ENCODE results near the gene WDR77. TPM values are rescaled to one million over a fixed set of nuclear protein-coding genes. Genes with fewer than 3 reads are reported as not detected.

The WDR77 gene
- total RNA-seq, 1 experiment from 2014 or later, result 64.5 TPM

DNA sequence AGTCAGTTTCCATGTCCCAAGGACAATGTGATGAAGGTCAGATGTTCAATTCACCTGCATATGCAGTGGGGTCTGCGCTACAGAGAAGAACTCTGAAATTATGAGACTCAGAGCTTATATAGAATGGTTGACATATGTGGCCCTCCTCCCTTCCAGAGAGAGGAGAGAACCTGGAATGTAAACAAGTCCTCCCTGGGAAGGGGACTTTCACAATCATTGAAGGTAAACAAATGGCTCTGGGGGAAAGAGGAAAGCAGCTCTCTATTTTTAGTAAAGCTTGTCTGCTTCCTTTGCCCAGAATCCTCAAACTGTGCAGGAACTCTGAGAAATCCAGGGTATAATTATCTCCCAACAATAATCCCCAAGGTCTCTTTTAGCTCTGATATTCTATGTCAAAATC lies 31.3 kb downstream of the WDR77 start:
- CTCF ChIA-PET, result interaction anchor here (1.4 kb wide), 1 partner anchor 18 kb away, joined by 4 read pairs; no protein-coding TSS in a partner anchor
- DNase-seq (ENCODE audit: low spot score), result no peak
- peaks cover 9% of the 10 kb centered on the region for H3K4me1 Mint-ChIP-seq
- no peak overlapping the region for H3K4me3 Mint-ChIP-seq
- no peaks in the 10 kb centered on the region for H3K9me3 Mint-ChIP-seq
- no peak overlapping the region for H3K27ac Mint-ChIP-seq
- H3K27me3 Mint-ChIP-seq (ENCODE audit: low read depth), result no peaks in the 10 kb centered on the region; the same call in 1 of the 2 replicates
- H3K36me3 Mint-ChIP-seq, result no peaks in the 10 kb centered on the region
- TF ChIP-seq, protein P1, sequence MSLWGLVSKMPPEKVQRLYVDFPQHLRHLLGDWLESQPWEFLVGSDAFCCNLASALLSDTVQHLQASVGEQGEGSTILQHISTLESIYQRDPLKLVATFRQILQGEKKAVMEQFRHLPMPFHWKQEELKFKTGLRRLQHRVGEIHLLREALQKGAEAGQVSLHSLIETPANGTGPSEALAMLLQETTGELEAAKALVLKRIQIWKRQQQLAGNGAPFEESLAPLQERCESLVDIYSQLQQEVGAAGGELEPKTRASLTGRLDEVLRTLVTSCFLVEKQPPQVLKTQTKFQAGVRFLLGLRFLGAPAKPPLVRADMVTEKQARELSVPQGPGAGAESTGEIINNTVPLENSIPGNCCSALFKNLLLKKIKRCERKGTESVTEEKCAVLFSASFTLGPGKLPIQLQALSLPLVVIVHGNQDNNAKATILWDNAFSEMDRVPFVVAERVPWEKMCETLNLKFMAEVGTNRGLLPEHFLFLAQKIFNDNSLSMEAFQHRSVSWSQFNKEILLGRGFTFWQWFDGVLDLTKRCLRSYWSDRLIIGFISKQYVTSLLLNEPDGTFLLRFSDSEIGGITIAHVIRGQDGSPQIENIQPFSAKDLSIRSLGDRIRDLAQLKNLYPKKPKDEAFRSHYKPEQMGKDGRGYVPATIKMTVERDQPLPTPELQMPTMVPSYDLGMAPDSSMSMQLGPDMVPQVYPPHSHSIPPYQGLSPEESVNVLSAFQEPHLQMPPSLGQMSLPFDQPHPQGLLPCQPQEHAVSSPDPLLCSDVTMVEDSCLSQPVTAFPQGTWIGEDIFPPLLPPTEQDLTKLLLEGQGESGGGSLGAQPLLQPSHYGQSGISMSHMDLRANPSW (CRISPR knock-in tag; conservative IDR thresholded peaks at IDR 0.05; ENCODE audit: low read depth), result no peak
- TF ChIP-seq FOXJ3 (CRISPR knock-in tag; IDR thresholded peaks at IDR 0.05; ENCODE audit: borderline replicate concordance), result no peak
- ATAC-seq, result no peak
- POLR2A ChIA-PET, result no interaction called here

DNA sequence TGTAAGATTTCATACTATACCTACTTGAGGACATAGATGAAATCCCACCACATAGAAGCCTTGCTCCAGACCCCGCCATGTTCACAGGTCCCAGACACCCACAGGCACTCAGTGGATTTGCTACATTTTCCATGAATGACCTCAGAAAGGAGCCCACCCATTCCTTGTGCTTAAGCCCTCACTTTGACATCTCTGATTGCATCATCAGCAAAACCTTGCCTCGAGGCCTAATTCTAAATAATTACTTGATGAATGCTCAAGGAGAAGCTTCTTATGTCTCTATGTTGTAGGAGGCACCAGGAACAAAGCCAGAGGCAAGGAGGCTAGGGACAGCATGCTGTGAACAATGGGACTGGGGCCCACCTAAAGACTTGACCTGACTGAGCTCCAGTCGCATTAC lies 33.6 kb downstream of the WDR77 start:
- ATAC-seq (no peak), DNase-seq (ENCODE audit: low spot score) (no peak)
- POLR2A ChIA-PET, result no interaction called here
- CTCF ChIA-PET, result interaction anchor here (1.2 kb wide), 1 partner anchor 15 kb away, joined by 3 read pairs; no protein-coding TSS in a partner anchor
- Mint-ChIP-seq H3K27me3 (ENCODE audit: low read depth) (no peaks in the 10 kb centered on the region), H3K4me3 (no peak overlapping the region), H3K4me1 (peaks cover 9% of the 10 kb centered on the region), H3K27ac (no peak overlapping the region), H3K36me3 (no peaks in the 10 kb centered on the region), H3K9me3 (peaks cover 4% of the 10 kb centered on the region; the same call in 1 of the 2 replicates)
- no peak for TF ChIP-seq ZNF671 (CRISPR knock-in tag; IDR thresholded peaks at IDR 0.05)
- TF ChIP-seq TCF7 (CRISPR knock-in tag; IDR thresholded peaks at IDR 0.05; ENCODE audit: low read depth), result no peak
- TF ChIP-seq, protein P2, sequence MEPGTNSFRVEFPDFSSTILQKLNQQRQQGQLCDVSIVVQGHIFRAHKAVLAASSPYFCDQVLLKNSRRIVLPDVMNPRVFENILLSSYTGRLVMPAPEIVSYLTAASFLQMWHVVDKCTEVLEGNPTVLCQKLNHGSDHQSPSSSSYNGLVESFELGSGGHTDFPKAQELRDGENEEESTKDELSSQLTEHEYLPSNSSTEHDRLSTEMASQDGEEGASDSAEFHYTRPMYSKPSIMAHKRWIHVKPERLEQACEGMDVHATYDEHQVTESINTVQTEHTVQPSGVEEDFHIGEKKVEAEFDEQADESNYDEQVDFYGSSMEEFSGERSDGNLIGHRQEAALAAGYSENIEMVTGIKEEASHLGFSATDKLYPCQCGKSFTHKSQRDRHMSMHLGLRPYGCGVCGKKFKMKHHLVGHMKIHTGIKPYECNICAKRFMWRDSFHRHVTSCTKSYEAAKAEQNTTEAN (CRISPR knock-in tag; IDR thresholded peaks at IDR 0.05), result no peak
- TF ChIP-seq, protein P3, sequence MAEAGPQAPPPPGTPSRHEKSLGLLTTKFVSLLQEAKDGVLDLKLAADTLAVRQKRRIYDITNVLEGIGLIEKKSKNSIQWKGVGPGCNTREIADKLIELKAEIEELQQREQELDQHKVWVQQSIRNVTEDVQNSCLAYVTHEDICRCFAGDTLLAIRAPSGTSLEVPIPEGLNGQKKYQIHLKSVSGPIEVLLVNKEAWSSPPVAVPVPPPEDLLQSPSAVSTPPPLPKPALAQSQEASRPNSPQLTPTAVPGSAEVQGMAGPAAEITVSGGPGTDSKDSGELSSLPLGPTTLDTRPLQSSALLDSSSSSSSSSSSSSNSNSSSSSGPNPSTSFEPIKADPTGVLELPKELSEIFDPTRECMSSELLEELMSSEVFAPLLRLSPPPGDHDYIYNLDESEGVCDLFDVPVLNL (CRISPR knock-in tag; IDR thresholded peaks at IDR 0.05; ENCODE audit: borderline replicate concordance, low read depth), result no peak
- no peak for TF ChIP-seq ZNF138 (CRISPR knock-in tag; conservative IDR thresholded peaks at IDR 0.05)
- TF ChIP-seq SMAD4 (CRISPR knock-in tag; IDR thresholded peaks at IDR 0.05), result no peak
- TF ChIP-seq, protein P4, sequence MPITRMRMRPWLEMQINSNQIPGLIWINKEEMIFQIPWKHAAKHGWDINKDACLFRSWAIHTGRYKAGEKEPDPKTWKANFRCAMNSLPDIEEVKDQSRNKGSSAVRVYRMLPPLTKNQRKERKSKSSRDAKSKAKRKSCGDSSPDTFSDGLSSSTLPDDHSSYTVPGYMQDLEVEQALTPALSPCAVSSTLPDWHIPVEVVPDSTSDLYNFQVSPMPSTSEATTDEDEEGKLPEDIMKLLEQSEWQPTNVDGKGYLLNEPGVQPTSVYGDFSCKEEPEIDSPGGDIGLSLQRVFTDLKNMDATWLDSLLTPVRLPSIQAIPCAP (CRISPR knock-in tag; IDR thresholded peaks at IDR 0.05), result no peak
- TF ChIP-seq, protein P5, sequence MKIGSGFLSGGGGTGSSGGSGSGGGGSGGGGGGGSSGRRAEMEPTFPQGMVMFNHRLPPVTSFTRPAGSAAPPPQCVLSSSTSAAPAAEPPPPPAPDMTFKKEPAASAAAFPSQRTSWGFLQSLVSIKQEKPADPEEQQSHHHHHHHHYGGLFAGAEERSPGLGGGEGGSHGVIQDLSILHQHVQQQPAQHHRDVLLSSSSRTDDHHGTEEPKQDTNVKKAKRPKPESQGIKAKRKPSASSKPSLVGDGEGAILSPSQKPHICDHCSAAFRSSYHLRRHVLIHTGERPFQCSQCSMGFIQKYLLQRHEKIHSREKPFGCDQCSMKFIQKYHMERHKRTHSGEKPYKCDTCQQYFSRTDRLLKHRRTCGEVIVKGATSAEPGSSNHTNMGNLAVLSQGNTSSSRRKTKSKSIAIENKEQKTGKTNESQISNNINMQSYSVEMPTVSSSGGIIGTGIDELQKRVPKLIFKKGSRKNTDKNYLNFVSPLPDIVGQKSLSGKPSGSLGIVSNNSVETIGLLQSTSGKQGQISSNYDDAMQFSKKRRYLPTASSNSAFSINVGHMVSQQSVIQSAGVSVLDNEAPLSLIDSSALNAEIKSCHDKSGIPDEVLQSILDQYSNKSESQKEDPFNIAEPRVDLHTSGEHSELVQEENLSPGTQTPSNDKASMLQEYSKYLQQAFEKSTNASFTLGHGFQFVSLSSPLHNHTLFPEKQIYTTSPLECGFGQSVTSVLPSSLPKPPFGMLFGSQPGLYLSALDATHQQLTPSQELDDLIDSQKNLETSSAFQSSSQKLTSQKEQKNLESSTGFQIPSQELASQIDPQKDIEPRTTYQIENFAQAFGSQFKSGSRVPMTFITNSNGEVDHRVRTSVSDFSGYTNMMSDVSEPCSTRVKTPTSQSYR (CRISPR knock-in tag; IDR thresholded peaks at IDR 0.05), result no peak
- TF ChIP-seq EMX1 (CRISPR knock-in tag; IDR thresholded peaks at IDR 0.05), result no peak
- TF ChIP-seq ZNF121 (CRISPR knock-in tag; IDR thresholded peaks at IDR 0.05), result no peak
- TF ChIP-seq TEAD1 (CRISPR knock-in tag; IDR thresholded peaks at IDR 0.05), result no peak
- no peak for TF ChIP-seq ZBTB21 (CRISPR knock-in tag; IDR thresholded peaks at IDR 0.05; ENCODE audit: borderline replicate concordance)
- no peak for TF ChIP-seq GTF2I (CRISPR knock-in tag; conservative IDR thresholded peaks at IDR 0.05)
- no peak for TF ChIP-seq GABPB1 (CRISPR knock-in tag; IDR thresholded peaks at IDR 0.05)
- TF ChIP-seq, protein P6, sequence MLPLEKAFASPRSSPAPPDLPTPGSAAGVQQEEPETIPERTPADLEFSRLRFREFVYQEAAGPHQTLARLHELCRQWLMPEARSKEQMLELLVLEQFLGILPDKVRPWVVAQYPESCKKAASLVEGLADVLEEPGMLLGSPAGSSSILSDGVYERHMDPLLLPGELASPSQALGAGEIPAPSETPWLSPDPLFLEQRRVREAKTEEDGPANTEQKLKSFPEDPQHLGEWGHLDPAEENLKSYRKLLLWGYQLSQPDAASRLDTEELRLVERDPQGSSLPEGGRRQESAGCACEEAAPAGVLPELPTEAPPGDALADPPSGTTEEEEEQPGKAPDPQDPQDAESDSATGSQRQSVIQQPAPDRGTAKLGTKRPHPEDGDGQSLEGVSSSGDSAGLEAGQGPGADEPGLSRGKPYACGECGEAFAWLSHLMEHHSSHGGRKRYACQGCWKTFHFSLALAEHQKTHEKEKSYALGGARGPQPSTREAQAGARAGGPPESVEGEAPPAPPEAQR (CRISPR knock-in tag; IDR thresholded peaks at IDR 0.05), result no peak
- TF ChIP-seq OVOL2 (CRISPR knock-in tag; IDR thresholded peaks at IDR 0.05; ENCODE audit: borderline replicate concordance), result no peak

All from WTC11 (cell line).